Esophagus squamous epithelium (tissue), 5 donors: ENCODE data around the gene RAB40B. TPM values are rescaled to one million over a fixed set of nuclear protein-coding genes. Genes with fewer than 3 reads are reported as not detected.
"Not testable (repeated sequence)": the region's sequence is repeated elsewhere in the genome, so short reads cannot be mapped to it uniquely, and the experiment has no call there.

Experiments used
- DNase-seq: peaks from one replicate; lab custom pipeline; 2025; lab: John Stamatoyannopoulos, UW
- H3K27ac ChIP-seq, 4 donors: fragments of 200-600 bp; sonication (generic); one replicate each; pipeline ENCODE4 v1.5.1; 2016 to 2019; ENCODE audit warnings: mild to moderate bottlenecking in 1 of 4
- H3K27me3 ChIP-seq, 4 donors: fragments of 200-600 bp; sonication (generic); 1 replicate in 3 of 4; 2 replicates in 1 of 4; pipeline versions ENCODE4 v1.5.1 to v1.6.0; 2017 to 2021; ENCODE audit warnings: antibody characterized with exemption in 1 of 4
- H3K36me3 ChIP-seq, 3 donors: fragments of 200-600 bp; sonication (generic); one replicate each; pipeline ENCODE4 v1.5.1; 2016 to 2019
- H3K4me1 ChIP-seq, 3 donors: fragments of 200-600 bp; sonication (generic); one replicate each; pipeline ENCODE4 v1.5.1; 2017 to 2019
- H3K4me3 ChIP-seq, 4 donors: fragments of 200-600 bp; sonication (generic); 1 replicate in 3 of 4; 2 replicates in 1 of 4; pipeline ENCODE4 v1.5.1; 2016 to 2019; ENCODE audit warnings: mild to moderate bottlenecking in 2 of 4, moderate library complexity in 1 of 4
- H3K9me3 ChIP-seq, 3 donors: fragments of 200-600 bp; sonication (generic); one replicate each; pipeline ENCODE4 v1.5.1; 2016 to 2019
- POLR2A ChIP-seq, 4 donors: fragments of 450-650 bp; IDR thresholded peaks; one replicate each; pipeline ENCODE4 v1.6.1; 2017; ENCODE audit warnings: antibody characterized with exemption in 4 of 4, mild to moderate bottlenecking in 4 of 4, moderate library complexity in 3 of 4
- WGBS, 2 donors: methylation state at CpG; one replicate each; pipeline ENCODE4 v1.1.5; 2018; 5-methylcytosine and 5-hydroxymethylcytosine counted together
- intact Hi-C: fragments of 100-400 bp; cut with DNase I; formaldehyde crosslinking; loops from one replicate; pipeline ENCODE4 v1.15.0; 2022
- total RNA-seq, 4 donors: library from RNA; depleted of rRNA; stranded (reverse); fragments of >200 nt; gene quantifications; one replicate each; pipeline ENCODE4 v1.1.0, GENCODE V29; 2016
- TF ChIP-seq, protein P1 (sequence below), 6 experiments: fragments of 450-650 bp in 4 of 6; fragments of 200-600 bp in 2 of 6; sonication (generic) in 2 of 6; IDR thresholded peaks; one replicate each; pipeline ENCODE4 v1.5.1; 2016 to 2019; ENCODE audit warnings: antibody characterized with exemption in 6 of 6, mild to moderate bottlenecking in 4 of 6, moderate library complexity in 4 of 6
- donor health status: DM: yes; HTN: yes; CAD: no.

The RAB40B gene
- total RNA-seq, 4 donors from 2014 or later = 3.4 to 20.8 (median 9.8) TPM

DNA sequence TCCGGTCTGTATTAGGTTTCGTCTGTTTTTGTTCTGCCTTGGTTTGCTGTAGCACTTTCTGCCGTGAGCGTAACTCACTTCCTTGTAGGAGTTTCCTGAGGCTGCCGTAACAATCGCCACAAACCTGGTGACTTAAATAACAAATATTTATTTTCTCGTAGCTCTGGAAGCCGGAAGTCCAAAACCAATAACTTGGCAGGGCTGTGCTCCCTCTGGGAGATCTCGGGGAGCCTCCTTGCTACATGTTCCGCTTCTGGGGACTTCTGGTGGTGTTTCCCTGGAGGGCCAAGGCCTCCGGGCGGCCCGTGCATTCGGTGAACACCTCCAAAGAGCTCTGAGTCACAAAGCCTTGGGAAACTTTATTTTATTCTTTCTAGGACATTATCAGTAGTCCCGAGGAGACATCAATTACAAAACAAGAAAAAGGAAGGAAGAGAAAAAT is 43.4 kb downstream of the RAB40B start:
- H3K27me3 ChIP-seq = no peaks in the 10 kb centered on the region
- TF ChIP-seq, protein P1, sequence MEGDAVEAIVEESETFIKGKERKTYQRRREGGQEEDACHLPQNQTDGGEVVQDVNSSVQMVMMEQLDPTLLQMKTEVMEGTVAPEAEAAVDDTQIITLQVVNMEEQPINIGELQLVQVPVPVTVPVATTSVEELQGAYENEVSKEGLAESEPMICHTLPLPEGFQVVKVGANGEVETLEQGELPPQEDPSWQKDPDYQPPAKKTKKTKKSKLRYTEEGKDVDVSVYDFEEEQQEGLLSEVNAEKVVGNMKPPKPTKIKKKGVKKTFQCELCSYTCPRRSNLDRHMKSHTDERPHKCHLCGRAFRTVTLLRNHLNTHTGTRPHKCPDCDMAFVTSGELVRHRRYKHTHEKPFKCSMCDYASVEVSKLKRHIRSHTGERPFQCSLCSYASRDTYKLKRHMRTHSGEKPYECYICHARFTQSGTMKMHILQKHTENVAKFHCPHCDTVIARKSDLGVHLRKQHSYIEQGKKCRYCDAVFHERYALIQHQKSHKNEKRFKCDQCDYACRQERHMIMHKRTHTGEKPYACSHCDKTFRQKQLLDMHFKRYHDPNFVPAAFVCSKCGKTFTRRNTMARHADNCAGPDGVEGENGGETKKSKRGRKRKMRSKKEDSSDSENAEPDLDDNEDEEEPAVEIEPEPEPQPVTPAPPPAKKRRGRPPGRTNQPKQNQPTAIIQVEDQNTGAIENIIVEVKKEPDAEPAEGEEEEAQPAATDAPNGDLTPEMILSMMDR (IDR thresholded peaks at IDR 0.05) = no peak
- TF ChIP-seq POLR2A (IDR thresholded peaks at IDR 0.05) = no peak
- H3K36me3 ChIP-seq = peaks cover 0 to 51% (median 0%) of the 10 kb centered on the region in 3 donors
- H3K27ac ChIP-seq = peak overlapping the region in 3 of 4 donors; percentile 33 to 70 (median 48)
- H3K9me3 ChIP-seq = no peaks in the 10 kb centered on the region
- intact Hi-C loops = no loop called here
- peaks cover 0 to 15% (median 0%) of the 10 kb centered on the region in 3 donors for H3K4me1 ChIP-seq
- WGBS, 2 donors = 56 to 63% methylated on average over 12 to 14 of the region's 15 CpGs
- no peak for DNase-seq
- H3K4me3 ChIP-seq = no peak overlapping the region

GRCh38 chr17:82654611-82655010 is 43.9 kb downstream of the RAB40B start:
- H3K9me3 ChIP-seq, H3K27me3 ChIP-seq, DNase-seq, H3K4me3 ChIP-seq, intact Hi-C loops: not testable (repeated sequence)
- H3K27ac ChIP-seq = peak overlapping the region in 3 of 4 donors; percentile 48 to 70 (median 49)
- peaks cover 0 to 15% (median 0%) of the 10 kb centered on the region in 3 donors for H3K4me1 ChIP-seq
- 68 to 84% methylated on average over 6 of the region's 6 CpGs for WGBS, 2 donors
- peaks cover 0 to 46% (median 0%) of the 10 kb centered on the region in 3 donors for H3K36me3 ChIP-seq

GRCh38 chr17:82653651-82654528 is 44.6 kb downstream of the RAB40B start:
- intact Hi-C loops = no loop called here
- 75 to 87% methylated on average over 11 to 16 of the region's 30 CpGs for WGBS, 2 donors
- H3K4me3 ChIP-seq = no peak overlapping the region
- TF ChIP-seq POLR2A (IDR thresholded peaks at IDR 0.05) = no peak
- TF ChIP-seq, protein P1 (IDR thresholded peaks at IDR 0.05) = no peak
- H3K27ac ChIP-seq = peak overlapping the region in 2 of 4 donors; percentile 49 to 70
- H3K36me3 ChIP-seq = peaks cover 0 to 39% (median 0%) of the 10 kb centered on the region in 3 donors
- H3K27me3 ChIP-seq = no peaks in the 10 kb centered on the region
- no peak for DNase-seq
- H3K4me1 ChIP-seq = peaks cover 0 to 20% (median 0%) of the 10 kb centered on the region in 3 donors
- no peaks in the 10 kb centered on the region for H3K9me3 ChIP-seq

DNA sequence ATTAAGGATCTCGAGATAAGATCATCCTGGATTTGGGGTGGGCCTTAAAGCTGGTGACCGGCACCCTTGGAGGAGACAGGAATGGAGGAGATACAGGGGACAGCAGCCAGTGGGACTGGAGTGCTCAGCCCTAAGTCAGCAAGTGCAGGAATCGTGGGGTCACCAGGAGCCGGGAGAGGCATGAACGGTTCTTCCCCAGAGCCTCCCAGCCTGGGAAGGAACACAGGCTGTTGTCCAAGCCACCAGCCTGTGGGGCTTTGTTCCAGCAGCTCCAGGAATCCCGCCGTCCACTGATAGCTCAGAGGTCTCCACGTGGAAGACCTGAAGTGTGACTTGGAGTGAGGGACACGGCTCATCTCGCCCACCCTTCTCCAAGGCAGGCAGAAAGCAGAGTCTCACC is 47.8 kb downstream of the RAB40B start:
- 70 to 77% methylated on average over 10 of the region's 10 CpGs for WGBS, 2 donors
- intact Hi-C loops = no loop called here
- Histone ChIP-seq H3K9me3 (no peaks in the 10 kb centered on the region), H3K4me1 (peaks cover 8 to 41% (median 15%) of the 10 kb centered on the region in 3 donors), H3K4me3 (no peak overlapping the region), H3K27ac (no peak overlapping the region), H3K36me3 (peaks cover 0 to 7% (median 0%) of the 10 kb centered on the region in 3 donors), H3K27me3 (no peaks in the 10 kb centered on the region)
- no peak for TF ChIP-seq POLR2A (IDR thresholded peaks at IDR 0.05)
- TF ChIP-seq, protein P1 (IDR thresholded peaks at IDR 0.05) = no peak
- no peak for DNase-seq

DNA sequence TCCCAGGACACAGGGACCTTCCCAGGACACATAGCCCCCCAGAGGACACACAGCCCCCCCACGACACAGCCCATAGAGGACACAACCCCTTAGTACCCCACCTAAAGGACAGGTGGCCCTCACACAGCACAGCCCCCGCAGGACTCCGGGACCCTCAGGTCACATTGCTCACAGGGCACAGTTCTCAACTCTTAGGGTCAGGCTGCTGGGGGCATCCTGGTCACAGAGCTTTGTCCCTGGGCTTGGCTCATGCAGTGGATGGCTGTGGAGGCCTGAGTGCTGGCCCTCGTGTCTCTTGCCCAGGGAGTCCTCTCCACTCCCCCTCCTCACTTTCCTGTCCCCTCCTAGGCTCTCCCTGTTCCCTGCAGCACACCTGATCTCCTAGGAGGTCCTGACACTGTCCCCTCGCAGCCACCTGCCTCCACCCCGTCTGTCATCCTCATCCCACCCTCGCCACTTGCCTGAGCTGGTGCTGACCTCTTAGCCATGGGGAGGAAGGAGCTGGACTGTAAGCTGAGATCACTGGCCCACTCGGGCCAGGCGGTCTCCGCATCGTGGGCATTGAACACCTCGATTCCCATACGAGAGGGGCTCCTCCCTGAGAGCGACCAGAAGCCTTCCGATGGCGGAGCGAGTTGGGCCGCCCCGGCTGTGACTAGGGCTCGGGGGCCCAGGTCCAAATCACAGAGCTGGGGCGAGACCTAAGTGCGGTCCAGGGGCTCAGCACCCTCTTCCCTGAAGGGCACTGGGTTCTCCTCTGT is 48.8 kb downstream of the RAB40B start:
- DNase-seq = no peak
- Histone ChIP-seq H3K4me3 (no peak overlapping the region), H3K36me3 (peaks cover 0 to 4% (median 0%) of the 10 kb centered on the region in 3 donors), H3K27me3 (no peaks in the 10 kb centered on the region), H3K27ac (peak overlapping the region in 1 of 4 donors; percentile 98), H3K9me3 (no peaks in the 10 kb centered on the region), H3K4me1 (peaks cover 8 to 45% (median 17%) of the 10 kb centered on the region in 3 donors)
- WGBS, 2 donors = 68 to 87% methylated on average over 5 to 11 of the region's 22 CpGs
- TF ChIP-seq POLR2A (IDR thresholded peaks at IDR 0.05) = no peak
- TF ChIP-seq, protein P1 (IDR thresholded peaks at IDR 0.05) = no peak
- intact Hi-C loops = loop anchor here (5.0 kb wide), 1 partner anchor 103 kb away; the partner anchor contains the start of gene TBCD
